Posterior vena cava (tissue), 2 donors: ENCODE results near the gene JAGN1. TPM values are rescaled to one million over a fixed set of nuclear protein-coding genes. Genes with fewer than 3 reads are reported as not detected.
"Not testable (repeated sequence)": the region's sequence is repeated elsewhere in the genome, so short reads cannot be mapped to it uniquely, and the experiment has no call there.

ENCODE experiments used
- DNase-seq: peaks from one replicate; pipeline ENCODE4 v3.0.0-alpha.2; 2020; ENCODE audit warnings: low spot score
- intact Hi-C, 2 donors: fragments of 100-400 bp; cut with DNase I; formaldehyde crosslinking; loops; one replicate each; pipeline versions ENCODE4 v1.14.1 to v1.14.2; 2022 to 2023
- total RNA-seq, 2 donors: library from RNA; stranded (reverse); fragmentation: NEBNext Ultra II Directional; extraction: Animal tissue kit (Norgen Biotek cat#: 25700); gene quantifications; one replicate each; pipeline ENCODE4 v1.2.1, GENCODE V29; 2021
- donor health status: DM: yes; HTN: yes; CAD: no.
- donor health status: DM: yes; HTN: yes; CAD: no.

Gene JAGN1
- total RNA-seq, 2 donors from 2014 or later: 19.6 to 20.0 TPM

GRCh38 chr3:9937486-9938238 is 47.3 kb downstream of the JAGN1 start:
- intact Hi-C loops: no loop called here
- DNase-seq: no peak

- intact Hi-C loops: no loop called here
Observed at GRCh38 chr3:9938966-9939365, 48.6 kb downstream of the JAGN1 start.

GRCh38 chr3:9939906-9940305 is 49.5 kb downstream of the JAGN1 start:
- intact Hi-C loops: not testable (repeated sequence)

More at GRCh38 chr3:9938966-9939365, 48.6 kb downstream of the JAGN1 start:
- no peak for DNase-seq

GRCh38 chr3:9940746-9941145 is 50.3 kb downstream of the JAGN1 start:
- DNase-seq: no peak
- intact Hi-C loops: no loop called here

More at GRCh38 chr3:9939906-9940305, 49.5 kb downstream of the JAGN1 start:
- not testable (repeated sequence) for DNase-seq

GRCh38 chr3:9942164-9942563 is 51.8 kb downstream of the JAGN1 start:
- no peak for DNase-seq
- intact Hi-C loops: no loop called here

- intact Hi-C loops: no loop called here
- DNase-seq: no peak
Observed at GRCh38 chr3:9942934-9943690, 52.7 kb downstream of the JAGN1 start.

Other genes starting within 250 kb of the JAGN1 start
- 10 to 100 TPM; 15.1 to 23.8 TPM for gene MTMR14, start 241.1 kb upstream of the JAGN1 start, total RNA-seq
- gene CPNE9, start 186.8 kb upstream of the JAGN1 start, total RNA-seq: not detected
- 10 to 100 TPM; 15.6 to 17.5 TPM for gene BRPF1, start 158.9 kb upstream of the JAGN1 start, total RNA-seq
- gene OGG1, start 140.7 kb upstream of the JAGN1 start, total RNA-seq: 10 to 100 TPM; 15.4 to 23.4 TPM
- gene CAMK1, start 120.7 kb upstream of the JAGN1 start, total RNA-seq: 10 to 100 TPM; 47.8 to 50.6 TPM
- gene TADA3, start 98.1 kb upstream of the JAGN1 start, total RNA-seq: 10 to 100 TPM; 44.2 to 48.8 TPM
- 100 to 1,000 TPM; 144 to 148 TPM for gene ARPC4, start 97.5 kb upstream of the JAGN1 start, total RNA-seq
- 10 to 100 TPM; 24.9 to 44.4 TPM for gene TTLL3, start 80.3 kb upstream of the JAGN1 start, total RNA-seq
- 10 to 100 TPM; 18.2 to 20.0 TPM for gene RPUSD3, start 46.6 kb upstream of the JAGN1 start, total RNA-seq
- 1 to 10 TPM; 1.2 to 2.9 TPM for gene CIDEC, start 10.4 kb upstream of the JAGN1 start, total RNA-seq
- gene IL17RE, start 12.2 kb downstream of the JAGN1 start, total RNA-seq: 1 to 10 TPM; 9.6 to 10.0 TPM
- gene IL17RC, start 26.5 kb downstream of the JAGN1 start, total RNA-seq: 10 to 100 TPM; 31.9 to 41.1 TPM
- 10 to 100 TPM; 22.3 to 29.5 TPM for gene CRELD1, start 43.2 kb downstream of the JAGN1 start, total RNA-seq
- gene PRRT3, start 61.8 kb downstream of the JAGN1 start, total RNA-seq: 1 to 10 TPM; 1.5 to 2.7 TPM
- 10 to 100 TPM; 50.4 to 52.8 TPM for gene EMC3, start 96.2 kb downstream of the JAGN1 start, total RNA-seq
- 1 to 10 TPM; 3.3 to 3.4 TPM for gene FANCD2, start 135.8 kb downstream of the JAGN1 start, total RNA-seq
- gene FANCD2OS, start 217.6 kb downstream of the JAGN1 start, total RNA-seq: not detected
- 100 to 1,000 TPM in 1 of 2 donors, 10 to 100 TPM in 1; 98.9 to 125 TPM for gene BRK1, start 225.1 kb downstream of the JAGN1 start, total RNA-seq